GM11168 (cell line): ENCODE measurements around the gene GIMAP2.
"Not testable (repeated sequence)": the region's sequence is repeated elsewhere in the genome, so short reads cannot be mapped to it uniquely, and the experiment has no call there.

Source experiments
- in situ Hi-C: fragments of 300-500 bp; cut with MboI; formaldehyde crosslinking; loops from one replicate; pipeline ENCODE4 v1.12.0; 2022; ENCODE audit warnings: low sequenced_read_pairs; ENCODE audit not compliant: unreplicated experiment

The GIMAP2 gene

DNA sequence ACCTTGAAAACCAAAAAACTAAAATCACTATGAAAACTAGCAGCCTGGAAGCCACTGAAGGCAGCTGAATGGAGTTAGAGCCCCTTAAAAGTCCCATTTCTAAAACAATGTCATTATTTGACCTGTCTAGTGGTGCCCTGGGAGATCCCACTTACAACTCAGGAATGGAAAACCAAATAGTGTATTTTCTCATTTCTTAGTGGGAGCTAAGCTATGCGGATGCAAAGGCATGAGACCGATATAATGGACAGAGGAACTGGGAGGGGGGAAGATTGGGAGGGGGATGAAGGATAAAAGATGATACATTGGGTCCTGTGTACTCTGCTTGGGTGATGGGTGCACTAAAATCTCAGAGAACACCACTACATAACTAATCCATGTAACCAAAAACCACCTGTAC is 9.8 kb upstream of the GIMAP2 start:
- in situ Hi-C loops: no loop called here

DNA sequence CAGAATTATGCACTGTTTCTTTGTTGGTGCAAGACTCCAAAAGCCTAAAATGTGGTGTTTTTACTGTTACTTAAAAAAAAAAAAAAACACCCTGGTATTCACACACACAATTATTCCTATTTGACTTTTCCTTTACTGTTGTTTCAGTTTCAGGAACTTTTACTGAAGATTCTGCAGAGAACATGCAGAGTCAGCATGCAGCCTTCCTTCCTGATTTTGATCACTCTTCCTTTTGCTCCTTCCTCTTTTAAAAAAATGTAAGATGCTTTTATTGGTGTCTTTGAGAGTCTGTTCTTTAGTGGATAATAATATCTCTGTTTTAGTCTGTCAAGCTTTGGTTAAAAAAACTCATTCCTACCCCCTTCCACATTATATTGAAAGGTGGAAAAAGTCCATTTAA is 9.2 kb upstream of the GIMAP2 start:
- in situ Hi-C loops: not testable (repeated sequence)

GRCh38 chr7:150676854-150677253 is 8.7 kb upstream of the GIMAP2 start:
- in situ Hi-C loops: not testable (repeated sequence)

- in situ Hi-C loops: not testable (repeated sequence)
Measured at GRCh38 chr7:150678601-150679000, 6.9 kb upstream of the GIMAP2 start.

- in situ Hi-C loops: not testable (repeated sequence)
Measured at GRCh38 chr7:150680364-150680763, 5.1 kb upstream of the GIMAP2 start.

DNA sequence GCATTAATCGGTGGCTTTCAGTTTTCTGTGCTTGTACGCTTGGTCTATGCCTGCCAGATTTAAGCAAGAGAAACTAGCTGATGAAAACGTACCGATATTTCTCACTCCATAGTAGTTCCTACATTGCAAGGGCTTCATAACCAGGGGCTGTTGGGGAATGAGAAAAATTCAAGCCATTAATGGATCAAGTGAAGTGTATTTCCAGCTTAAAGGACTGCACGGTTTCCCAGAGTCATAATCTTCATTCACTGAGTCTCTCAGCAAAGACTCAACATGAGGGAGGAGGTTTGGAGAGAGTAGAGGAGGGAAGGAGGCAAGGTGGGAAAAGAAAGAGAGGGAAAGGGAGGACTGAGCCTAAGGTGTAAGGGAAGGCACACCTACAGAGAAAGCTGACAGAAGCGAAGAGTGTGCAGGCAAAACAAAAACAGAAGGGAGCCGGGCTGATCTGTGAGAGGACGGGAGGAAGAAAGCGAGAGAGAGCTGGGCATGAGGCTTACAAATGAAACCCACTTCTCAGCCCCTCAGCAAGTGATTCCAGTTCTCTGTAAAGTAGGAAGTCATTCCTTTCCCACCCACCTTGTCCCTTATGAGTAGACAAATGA is 625 bp downstream of the GIMAP2 start:
- in situ Hi-C loops: no loop called here

GRCh38 chr7:150688630-150689029 is 3.1 kb downstream of the GIMAP2 start:
- in situ Hi-C loops: no loop called here

DNA sequence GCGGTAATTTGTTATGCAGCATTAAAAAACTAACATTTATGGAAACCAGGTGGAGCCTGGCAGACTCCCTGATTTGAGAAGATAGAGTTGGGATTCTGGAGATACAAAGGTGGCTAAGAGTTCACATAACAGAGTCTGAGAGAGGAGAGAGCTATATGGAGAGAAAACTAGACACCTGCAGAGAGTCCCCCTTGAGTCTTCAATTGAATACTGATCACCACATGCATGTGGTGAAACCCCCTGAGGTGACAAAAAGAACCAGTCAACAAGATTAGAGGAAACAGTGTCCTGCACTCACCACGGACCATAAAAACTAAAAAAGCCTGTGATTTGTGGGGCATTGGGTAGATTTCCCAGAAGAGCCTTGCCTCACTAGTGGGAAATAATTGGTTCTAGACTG is 10.1 kb downstream of the GIMAP2 start:
- in situ Hi-C loops: no loop called here

DNA sequence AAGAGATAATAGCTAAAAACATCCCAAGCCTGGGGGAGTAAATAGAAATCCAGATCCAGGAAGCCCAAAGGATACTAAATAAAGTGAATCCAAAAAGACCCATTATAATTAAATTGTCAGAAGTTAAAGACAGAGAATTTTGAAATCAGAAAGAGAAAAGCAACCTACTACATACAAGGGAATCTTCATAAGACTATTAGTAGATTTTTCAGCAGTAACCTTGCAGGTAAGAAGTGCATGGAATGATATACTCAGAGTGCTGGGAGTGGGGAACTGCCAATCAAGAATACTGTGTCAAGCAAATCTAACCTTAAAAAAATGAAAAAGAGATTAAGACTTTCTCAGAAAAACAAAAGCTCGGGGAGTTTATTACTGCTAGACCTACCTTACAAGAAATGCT is 17.7 kb downstream of the GIMAP2 start:
- in situ Hi-C loops: no loop called here

DNA sequence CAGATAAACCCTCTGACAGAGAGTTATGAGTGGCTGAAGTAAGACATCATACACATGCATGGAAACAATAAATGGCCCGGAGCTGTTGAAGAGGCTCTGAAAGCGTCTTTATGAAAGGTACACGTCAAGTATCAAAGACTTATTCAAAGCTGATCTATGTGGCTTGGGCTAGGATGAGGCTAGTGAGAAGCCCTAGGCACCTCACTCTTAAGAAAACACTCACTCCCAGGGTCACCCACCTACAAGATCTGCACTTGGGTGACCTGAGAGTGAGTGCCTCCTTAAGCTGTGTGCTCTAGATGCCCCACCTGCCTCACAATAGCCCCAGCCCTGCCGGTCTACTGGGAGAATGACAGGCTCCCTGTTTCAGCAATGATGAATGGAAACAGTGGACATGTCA is 29.8 kb downstream of the GIMAP2 start:
- in situ Hi-C loops: no loop called here

DNA sequence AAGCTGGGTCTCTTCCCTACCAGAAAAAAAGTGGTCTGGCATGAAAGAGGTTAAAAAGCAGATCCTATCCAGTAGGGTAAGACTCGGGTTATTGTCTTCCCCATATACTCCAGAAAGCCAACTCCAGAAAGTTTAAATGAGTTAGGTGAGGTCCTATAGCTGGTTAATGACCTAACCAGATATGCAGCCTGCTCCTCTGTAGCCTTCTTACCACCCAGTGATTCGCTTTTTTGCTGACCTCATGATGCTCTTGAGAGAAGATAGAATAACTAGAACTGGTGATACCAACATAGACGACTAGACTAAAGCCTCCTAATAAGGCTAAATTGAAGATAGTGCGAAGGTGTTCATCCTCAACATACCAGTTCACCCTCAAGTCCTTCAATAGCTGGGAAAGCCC is 30.2 kb downstream of the GIMAP2 start:
- in situ Hi-C loops: no loop called here

DNA sequence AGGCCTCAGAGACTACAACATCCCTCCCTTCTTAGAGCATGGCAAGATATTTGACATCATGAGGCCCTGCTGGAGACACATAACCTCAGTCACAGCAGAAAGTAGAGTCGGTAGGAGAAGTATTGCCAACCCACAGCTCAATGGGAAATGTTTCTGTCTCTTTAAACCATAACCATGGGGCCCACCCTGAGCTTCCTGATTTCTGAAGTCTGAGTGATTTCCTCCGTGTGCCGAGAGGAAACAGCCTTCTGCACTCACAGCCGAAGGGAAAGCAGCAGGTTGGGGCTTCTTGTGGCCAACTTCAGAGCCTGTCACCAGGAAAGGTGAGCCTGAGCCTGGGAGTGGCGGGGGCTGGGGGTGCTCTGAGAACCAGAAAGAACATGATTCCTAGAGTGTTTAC is 30.9 kb downstream of the GIMAP2 start, which contains the start of gene GIMAP1:
TSS of gene GIMAP1 (plus strand) at position 246 of the 400 bp plus-strand sequence. CDS start 2,435 bp downstream, outside the sequence.
- in situ Hi-C loops: no loop called here

DNA sequence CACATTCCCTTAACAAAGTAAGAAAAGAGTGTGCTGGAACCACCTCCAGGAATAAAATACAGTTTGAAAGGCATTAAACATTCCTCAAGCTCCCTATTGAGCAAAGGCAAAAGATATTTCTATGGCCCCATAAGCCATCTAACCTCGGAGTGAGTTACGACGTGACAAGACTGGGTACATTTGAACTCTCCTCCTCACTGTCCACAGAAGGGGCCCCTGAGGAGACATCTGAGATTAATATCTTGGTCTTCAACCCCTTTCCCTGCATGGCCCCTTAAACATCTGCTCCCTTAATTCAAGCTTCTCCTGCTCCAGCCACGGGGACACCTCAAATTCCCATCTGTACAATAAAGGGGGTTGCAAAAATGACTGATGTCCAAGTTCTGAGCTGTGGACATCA is 31.4 kb downstream of the GIMAP2 start:
- in situ Hi-C loops: no loop called here

- in situ Hi-C loops: no loop called here
Measured at GRCh38 chr7:150717814-150718420, 32.4 kb downstream of the GIMAP2 start.

GRCh38 chr7:150719436-150719835 is 33.9 kb downstream of the GIMAP2 start:
- in situ Hi-C loops: no loop called here

DNA sequence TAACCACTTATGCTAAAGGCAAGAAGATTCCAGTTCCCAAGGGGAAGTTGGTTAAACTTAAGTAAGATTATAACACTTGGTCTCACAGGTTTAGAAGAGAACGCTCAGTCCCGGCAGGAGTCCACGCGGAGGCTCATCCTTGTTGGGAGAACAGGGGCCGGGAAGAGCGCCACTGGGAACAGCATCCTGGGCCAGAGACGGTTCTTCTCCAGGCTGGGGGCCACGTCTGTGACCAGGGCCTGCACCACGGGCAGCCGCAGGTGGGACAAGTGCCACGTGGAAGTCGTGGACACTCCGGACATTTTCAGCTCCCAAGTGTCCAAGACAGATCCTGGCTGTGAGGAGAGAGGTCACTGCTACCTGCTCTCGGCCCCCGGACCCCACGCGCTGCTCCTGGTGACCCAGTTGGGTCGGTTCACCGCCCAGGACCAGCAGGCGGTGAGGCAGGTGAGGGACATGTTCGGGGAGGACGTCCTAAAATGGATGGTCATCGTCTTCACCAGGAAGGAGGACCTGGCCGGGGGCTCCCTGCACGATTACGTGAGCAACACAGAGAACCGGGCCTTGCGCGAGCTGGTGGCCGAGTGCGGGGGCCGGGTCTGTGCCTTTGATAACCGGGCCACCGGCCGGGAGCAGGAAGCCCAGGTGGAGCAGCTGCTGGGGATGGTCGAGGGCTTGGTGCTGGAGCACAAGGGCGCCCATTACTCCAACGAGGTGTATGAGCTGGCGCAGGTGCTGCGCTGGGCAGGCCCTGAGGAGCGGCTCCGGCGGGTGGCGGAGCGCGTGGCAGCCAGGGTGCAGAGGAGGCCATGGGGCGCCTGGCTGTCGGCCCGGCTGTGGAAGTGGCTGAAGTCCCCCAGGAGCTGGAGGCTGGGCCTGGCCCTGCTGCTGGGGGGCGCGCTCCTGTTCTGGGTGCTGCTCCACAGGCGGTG is 34.7 kb downstream of the GIMAP2 start:
- in situ Hi-C loops: no loop called here

GRCh38 chr7:150721970-150722373 is 36.5 kb downstream of the GIMAP2 start:
- in situ Hi-C loops: no loop called here

DNA sequence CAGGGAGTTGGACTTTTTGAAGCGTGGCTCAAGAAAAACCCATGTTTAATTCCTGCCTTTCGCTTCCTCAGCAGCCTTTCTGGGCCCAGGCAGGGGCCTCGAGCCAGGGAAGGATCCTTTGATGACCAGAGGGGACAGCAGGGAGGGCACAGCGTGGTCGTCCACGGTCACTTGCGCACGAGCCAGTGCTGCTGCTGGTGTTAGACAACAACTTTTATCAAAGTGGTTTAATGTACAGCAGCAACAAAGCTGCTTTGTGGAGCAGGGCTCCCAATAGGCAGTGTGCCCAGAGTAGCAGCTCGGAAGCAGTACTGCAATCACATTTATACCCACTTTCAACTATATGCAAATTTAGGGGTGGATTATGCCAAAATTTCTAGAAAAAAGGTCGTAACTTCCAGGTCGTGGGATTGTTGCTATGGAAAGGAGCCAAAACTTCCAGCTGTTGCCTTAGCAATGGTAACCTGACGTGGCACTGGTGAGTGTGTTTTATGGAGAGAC is 37.0 kb downstream of the GIMAP2 start:
- in situ Hi-C loops: no loop called here

GRCh38 chr7:150723467-150723866 is 38.0 kb downstream of the GIMAP2 start:
- in situ Hi-C loops: no loop called here

DNA sequence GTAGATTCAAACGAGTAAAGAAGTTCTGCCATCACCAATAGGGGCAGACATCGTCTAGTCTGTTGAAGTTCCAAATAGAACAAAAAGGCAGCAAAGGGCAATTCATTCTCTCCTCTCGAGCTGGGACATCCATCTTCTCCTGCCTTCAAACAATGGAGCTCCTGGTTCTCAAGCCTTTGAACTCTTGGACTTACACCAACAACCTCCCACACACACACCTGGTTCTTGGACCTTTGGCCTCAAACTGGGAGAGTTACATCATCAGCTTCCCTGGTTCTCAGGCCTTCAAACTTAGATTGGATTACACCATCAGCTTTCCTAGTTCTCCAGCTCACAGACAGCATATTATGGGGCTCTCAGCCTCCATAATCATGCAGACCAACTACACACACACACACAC is 41.9 kb downstream of the GIMAP2 start:
- in situ Hi-C loops: no loop called here

- in situ Hi-C loops: no loop called here
Measured at GRCh38 chr7:150728011-150728410, 42.5 kb downstream of the GIMAP2 start.
